ENCODE data around the gene DENND6A.

The DENND6A gene

DNA sequence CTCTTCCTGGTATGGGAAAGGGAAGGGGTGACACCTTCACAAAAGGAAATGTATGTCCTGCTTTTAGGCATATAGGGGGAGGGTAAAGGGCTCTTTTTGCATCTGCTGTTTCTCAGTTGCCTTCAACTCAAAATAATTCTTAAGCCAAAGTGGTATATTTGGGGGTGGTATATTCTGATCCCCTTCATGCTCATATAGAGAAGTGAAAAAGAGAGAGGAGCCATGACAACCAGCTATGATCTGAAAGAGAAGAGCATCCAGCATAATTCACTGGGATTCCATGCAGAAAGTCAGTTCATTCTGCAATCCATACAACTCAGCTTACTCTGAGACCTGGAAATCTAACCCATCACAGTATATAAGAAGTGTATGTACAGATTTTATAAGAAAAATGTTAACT is 22.3 kb downstream of the DENND6A start:
- H3K4me3 ChIP-seq (replicated peaks; ENCODE audit: low read depth, low read length), result no peak overlapping the region
- no peak for DNase-seq (ENCODE audit: extremely low read depth, low read depth)
- TF ChIP-seq, protein P1, sequence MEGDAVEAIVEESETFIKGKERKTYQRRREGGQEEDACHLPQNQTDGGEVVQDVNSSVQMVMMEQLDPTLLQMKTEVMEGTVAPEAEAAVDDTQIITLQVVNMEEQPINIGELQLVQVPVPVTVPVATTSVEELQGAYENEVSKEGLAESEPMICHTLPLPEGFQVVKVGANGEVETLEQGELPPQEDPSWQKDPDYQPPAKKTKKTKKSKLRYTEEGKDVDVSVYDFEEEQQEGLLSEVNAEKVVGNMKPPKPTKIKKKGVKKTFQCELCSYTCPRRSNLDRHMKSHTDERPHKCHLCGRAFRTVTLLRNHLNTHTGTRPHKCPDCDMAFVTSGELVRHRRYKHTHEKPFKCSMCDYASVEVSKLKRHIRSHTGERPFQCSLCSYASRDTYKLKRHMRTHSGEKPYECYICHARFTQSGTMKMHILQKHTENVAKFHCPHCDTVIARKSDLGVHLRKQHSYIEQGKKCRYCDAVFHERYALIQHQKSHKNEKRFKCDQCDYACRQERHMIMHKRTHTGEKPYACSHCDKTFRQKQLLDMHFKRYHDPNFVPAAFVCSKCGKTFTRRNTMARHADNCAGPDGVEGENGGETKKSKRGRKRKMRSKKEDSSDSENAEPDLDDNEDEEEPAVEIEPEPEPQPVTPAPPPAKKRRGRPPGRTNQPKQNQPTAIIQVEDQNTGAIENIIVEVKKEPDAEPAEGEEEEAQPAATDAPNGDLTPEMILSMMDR (IDR thresholded peaks at IDR 0.05; ENCODE audit: low read depth, low read length, missing control alignments), result no peak

DNA sequence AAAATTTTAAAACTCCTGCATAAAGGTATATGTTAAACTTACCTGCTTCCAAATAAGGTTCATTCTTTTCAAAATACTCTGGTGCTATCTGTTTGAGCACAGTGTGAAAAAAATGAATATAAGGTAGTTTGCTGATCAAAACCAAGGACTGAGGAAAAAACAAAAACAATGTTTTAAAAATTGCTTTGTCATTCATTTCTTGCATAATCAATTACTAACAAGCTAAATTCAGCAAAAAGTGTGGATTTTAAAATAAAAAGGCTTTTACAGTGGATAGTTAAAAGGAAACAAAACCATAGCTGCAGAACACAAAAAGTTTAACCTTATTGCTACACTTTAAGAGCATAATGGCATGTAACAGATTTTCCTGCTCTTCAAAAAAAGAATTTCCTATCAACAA is 31.5 kb downstream of the DENND6A start:
- DNase-seq (ENCODE audit: extremely low read depth, low read depth), result no peak
- TF ChIP-seq, protein P1 (IDR thresholded peaks at IDR 0.05; ENCODE audit: low read depth, low read length, missing control alignments), result no peak
- no peak overlapping the region for H3K4me3 ChIP-seq (replicated peaks; ENCODE audit: low read depth, low read length)

DNA sequence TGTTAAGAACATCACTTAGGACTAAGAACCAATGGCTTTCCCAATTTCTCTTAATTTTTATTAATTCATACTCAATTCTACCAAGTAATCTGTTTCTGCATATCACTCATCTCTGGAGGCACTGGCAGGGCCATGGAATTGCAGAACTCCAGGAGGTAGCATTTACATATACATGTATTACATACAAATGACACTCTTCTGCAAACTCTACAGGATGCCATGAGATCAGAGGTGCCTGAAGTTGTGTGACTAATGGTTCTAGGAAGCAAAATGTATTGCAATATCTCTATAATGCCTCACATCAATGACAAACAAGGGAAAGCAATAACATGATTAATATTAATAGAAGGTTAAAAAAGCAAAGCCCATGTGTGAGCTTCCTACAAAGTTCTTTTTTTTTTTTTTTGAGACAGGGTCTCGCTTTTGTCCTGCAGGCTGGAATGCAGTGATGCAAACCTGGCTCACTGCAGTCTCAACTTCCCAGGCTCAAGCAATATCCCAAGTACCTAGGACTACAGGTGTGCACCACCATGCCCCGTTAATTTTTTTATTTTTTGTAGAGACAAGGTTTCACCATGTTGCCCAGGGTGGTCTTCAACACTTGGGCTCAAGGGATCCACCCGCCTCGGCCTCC is 33.0 kb downstream of the DENND6A start:
- no peak for DNase-seq (ENCODE audit: extremely low read depth, low read depth)
- TF ChIP-seq, protein P1 (IDR thresholded peaks at IDR 0.05; ENCODE audit: low read depth, low read length, missing control alignments), result no peak
- no peak overlapping the region for H3K4me3 ChIP-seq (replicated peaks; ENCODE audit: low read depth, low read length)

DNA sequence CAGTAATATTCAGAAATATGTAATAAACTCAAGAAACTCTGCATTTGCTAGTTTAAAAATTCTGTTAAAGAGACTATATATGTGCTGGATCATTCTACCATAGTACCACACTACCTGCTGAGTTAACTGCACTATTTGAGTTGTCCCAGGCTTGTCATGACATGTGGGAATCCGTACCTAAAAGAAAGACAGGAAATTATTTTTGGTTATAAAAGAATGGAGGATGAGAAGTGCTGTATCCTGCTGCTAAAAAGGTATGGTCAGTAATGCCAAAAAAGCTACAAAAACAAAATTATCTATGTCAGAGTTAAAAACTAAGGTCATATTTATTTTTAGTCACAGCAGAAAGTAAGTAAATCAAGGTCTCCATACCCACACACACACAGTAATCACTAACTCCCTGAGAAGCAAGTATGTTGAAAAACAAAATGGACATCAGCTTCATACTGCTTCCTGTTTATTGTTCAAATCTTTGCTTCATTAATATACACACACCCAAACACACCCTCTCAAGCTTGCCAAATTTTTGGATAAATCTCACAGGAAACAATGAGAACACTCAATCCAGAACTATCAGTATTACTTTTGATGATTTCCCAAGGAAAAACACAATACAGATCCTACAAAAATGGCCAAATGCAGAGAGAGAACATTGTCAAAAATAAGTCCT is 33.7 kb downstream of the DENND6A start:
- no peak overlapping the region for H3K4me3 ChIP-seq (replicated peaks; ENCODE audit: low read depth, low read length)
- no peak for DNase-seq (ENCODE audit: extremely low read depth, low read depth)
- TF ChIP-seq, protein P1 (IDR thresholded peaks at IDR 0.05; ENCODE audit: low read depth, low read length, missing control alignments), result no peak

DNA sequence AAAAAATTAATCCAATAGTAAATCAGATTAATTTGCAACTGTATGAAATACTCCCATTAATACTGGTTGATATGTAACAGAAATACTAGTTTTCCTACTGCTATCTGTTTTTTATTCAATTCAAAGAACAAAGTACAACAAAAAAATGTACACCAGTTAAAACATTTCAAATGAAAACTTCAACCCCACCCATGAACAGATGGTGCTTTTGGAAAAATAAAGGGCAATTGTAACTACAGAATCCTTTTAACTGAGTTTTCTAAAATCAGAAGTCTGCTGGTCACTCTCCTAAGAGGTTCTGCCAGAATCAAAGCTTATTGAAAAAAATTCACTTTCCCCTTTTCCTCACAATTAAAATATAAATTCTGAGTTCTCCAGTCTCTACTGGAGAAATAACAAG is 34.3 kb downstream of the DENND6A start:
- TF ChIP-seq, protein P1 (IDR thresholded peaks at IDR 0.05; ENCODE audit: low read depth, low read length, missing control alignments), result no peak
- H3K4me3 ChIP-seq (replicated peaks; ENCODE audit: low read depth, low read length), result no peak overlapping the region
- DNase-seq (ENCODE audit: extremely low read depth, low read depth), result no peak

DNA sequence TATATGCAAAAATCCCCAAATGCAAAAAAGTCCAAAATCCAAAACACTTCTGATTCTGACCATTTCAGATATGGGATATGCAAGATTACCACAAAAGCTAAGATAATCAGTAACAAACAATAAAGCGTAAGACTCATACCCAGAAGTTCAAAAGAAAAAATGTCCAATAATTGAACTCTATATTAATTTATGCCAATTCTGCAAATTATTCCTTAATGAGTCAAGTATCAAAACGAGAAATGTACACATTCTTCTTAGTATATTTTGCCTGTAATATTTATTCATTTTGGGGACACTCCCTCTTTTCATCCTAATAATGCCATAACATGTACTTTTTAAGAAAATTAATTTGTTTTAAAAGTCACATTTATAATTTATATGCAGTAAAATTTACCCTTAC is 37.1 kb downstream of the DENND6A start:
- DNase-seq (ENCODE audit: extremely low read depth, low read depth), result no peak

More for the DNA sequence above, 37.1 kb downstream of the DENND6A start:
- TF ChIP-seq, protein P1 (IDR thresholded peaks at IDR 0.05; ENCODE audit: low read depth, low read length, missing control alignments), result no peak
- H3K4me3 ChIP-seq (replicated peaks; ENCODE audit: low read depth, low read length), result no peak overlapping the region

Data from HFF-Myc (cell line).